ENCODE measurements around the gene FBXO42.

Gene FBXO42

DNA sequence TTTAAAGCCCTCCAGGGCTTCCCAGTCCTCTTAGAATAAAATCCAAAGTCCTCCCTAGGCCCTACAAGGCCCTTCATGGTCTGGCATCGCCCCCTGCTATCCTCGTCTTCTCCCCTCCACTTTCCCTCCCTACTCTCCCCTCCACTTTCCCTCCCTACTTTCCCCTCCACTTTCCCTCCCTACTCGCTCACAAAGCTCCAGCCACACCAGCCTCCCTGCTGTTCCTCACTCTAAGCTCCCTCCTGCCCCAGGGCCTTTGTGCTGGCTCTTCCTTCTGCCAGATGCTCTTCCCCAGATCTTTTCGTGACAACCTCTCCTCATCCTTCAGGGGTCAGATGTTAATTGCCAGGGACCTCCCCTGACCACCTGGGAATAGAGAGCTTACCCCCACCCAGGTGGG, 152.6 kb downstream of the FBXO42 start:
- no peak for DNase-seq

DNA sequence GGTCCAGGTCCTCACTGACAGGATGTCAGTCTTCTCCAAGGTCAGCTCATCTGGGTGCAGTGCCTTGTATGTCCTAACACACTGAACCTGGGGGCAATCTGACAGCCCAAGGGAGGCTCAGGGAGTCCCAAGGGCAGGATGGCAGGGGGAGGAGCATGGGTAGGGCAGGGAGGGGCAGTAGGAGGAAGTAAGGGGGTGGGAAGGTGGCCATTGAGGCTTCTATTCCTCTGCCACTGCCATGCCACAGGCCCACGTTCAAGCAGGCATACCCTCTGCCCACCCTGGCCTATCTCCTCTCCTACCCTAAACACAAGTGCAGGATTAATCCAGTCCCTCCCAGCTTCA, 153.2 kb downstream of the FBXO42 start:
- DNase-seq, result no peak

DNA sequence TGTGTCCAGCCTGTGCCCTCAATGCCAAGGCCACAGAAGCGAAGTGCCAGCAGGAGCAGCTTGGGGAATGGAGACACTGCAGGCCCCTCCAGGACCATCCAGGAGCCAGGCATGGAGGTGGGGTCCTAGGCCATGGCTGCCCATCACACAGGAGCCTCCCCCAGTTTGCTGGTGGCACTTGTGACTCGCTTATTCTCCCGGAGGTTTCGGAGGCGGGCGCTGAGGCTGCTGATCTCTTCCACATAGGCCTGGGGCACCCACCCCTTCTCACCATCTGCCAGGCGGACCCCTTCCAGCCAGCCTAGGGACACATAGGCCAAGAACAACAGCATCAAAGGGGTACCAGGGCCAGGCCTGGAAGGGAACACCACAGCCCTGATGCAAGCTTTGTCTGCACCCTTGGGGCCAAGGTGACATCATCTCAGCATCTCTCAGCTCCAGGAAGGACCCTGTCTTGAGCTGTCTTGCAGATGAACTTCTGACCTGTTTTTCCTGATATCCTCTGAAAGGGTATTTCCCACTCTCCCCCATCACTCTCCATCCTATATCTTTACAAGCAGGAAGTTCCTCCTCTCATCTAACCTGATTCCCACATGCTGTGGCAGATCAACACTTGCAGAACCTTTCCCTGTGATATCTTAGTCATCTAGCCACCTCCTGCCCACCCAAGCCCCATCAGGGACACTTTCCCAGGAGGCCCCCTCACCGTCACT, 153.7 kb downstream of the FBXO42 start:
- no peak for DNase-seq

DNA sequence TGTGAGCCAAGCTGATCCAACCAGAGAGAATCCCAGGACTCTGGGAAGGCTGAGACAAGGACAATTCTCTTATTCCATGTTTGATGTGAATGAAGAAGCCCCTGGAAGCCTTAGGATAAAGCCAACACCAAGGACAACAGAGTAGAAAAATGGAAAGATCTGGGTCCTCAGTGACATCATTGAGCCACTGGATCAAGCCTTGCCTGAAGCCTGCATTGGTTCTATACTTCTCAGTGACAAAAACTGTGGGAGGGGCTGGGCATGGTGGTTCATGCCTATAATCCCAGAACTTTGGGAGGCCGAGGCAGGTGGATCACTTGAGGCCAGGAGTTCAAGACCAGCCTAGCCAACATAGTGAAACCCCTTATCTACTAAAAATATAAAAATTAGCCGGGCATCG, 155.4 kb downstream of the FBXO42 start:
- no peak for DNase-seq
